PC-9 (cell line): ENCODE measurements around the gene DCTN2.

Experiments used
- EZH2 ChIP-seq: fragments of 200-600 bp; sonication (generic); IDR thresholded peaks from 2 replicates; pipeline ENCODE4 v1.8.0; 2017; ENCODE audit warnings: antibody characterized with exemption, low read depth
- TF ChIP-seq, protein P1 (sequence below): fragments of 200-600 bp; sonication (generic); conservative IDR thresholded peaks from 2 replicates; pipeline ENCODE4 v1.6.1; 2017; ENCODE audit warnings: mixed run types, antibody characterized with exemption, mild to moderate bottlenecking, moderate library complexity

GRCh38 chr12:57518176-57518919, 28.6 kb downstream of the DCTN2 start:
- TF ChIP-seq, protein P1, sequence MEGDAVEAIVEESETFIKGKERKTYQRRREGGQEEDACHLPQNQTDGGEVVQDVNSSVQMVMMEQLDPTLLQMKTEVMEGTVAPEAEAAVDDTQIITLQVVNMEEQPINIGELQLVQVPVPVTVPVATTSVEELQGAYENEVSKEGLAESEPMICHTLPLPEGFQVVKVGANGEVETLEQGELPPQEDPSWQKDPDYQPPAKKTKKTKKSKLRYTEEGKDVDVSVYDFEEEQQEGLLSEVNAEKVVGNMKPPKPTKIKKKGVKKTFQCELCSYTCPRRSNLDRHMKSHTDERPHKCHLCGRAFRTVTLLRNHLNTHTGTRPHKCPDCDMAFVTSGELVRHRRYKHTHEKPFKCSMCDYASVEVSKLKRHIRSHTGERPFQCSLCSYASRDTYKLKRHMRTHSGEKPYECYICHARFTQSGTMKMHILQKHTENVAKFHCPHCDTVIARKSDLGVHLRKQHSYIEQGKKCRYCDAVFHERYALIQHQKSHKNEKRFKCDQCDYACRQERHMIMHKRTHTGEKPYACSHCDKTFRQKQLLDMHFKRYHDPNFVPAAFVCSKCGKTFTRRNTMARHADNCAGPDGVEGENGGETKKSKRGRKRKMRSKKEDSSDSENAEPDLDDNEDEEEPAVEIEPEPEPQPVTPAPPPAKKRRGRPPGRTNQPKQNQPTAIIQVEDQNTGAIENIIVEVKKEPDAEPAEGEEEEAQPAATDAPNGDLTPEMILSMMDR: no peak
- no peak for TF ChIP-seq EZH2
